ENCODE results near the gene USPL1.
A peak's percentile ranks its signal among the peaks of the same experiment; 100 is the strongest.

The USPL1 gene

DNA sequence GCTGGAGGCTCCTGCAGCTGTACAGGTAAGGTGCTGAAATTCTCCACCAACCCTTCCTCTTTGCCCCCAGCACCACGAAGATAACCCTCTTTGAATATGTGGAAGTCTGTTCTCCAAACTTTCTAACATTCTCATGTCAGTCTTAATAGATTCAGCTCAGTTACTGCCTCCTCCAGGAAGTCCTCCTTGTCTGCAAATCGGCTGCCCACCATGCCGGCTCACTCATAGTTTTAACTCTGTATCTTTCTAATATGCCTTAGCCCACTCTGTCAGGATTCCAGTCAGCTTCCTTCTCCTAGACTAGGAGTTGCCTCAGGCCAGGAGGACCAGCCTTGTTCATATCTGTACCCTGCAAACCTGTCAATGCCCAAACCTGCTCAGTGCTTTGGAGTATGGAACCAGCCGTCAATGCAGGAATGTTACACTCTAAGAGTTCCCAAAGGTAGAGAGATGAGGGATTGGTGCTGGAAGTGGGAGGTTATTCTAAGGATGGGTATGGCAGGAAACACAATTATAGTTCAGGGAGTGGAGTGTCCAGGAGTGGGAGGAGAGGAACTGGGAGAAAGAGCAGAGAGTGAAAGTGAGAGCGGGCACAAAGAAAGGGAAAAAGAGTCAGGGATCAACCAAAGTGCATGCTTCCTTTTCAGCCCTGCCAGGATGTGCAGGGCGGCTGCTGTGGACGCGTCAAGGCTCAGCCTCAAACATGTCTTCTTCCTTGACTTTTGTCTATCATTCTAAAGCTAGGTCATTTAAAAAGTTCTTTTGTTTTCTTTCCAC, 79.6 kb downstream of the USPL1 start:
- no peak for DNase-seq (ENCODE audit: low read depth)

DNA sequence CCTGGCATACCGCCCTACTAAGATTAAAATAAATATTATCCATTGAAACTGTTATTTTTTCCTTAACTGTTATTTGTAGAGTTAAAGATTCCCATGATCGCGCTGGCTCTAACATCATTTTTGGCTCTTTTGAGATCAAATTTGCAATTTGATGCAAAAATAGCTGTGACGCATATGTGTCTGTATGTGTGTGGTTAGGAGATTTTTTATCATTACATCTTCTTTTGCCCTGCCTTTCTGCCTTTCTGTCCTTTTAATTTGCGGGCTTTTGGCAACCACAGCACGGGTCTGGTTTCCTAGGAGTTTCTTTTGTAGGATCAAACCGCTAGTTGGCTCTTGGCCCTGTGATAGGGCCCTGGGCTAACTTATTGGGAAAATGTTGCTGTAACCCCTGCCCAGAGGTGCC, 80.3 kb downstream of the USPL1 start:
- DNase-seq (ENCODE audit: low read depth): peak; percentile 75

DNA sequence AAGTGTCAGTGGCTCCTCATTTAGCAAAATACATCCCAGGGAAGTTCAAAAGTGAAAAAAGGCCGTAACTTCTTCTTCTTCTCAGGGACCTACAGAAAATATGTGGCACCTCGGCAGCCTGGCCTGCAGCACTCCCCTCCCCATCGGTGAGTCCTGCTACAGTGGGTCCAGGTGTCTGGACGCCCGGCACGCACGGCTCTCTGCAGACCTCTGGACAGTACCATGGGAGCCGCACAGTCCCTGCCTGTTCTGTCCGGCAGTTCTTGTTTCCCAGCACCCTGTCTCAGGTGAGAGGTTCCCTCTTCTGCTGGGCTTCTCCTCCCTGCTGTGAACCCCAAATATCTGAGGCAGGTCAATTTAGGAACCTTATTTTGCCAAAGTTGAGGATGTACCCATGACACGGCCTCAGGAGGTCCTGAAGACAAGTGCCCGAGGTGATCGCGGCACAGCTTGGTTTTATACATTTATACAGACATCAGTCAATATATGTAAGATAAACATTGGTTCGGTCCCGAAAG, 80.8 kb downstream of the USPL1 start:
- DNase-seq (ENCODE audit: low read depth): no peak

DNA sequence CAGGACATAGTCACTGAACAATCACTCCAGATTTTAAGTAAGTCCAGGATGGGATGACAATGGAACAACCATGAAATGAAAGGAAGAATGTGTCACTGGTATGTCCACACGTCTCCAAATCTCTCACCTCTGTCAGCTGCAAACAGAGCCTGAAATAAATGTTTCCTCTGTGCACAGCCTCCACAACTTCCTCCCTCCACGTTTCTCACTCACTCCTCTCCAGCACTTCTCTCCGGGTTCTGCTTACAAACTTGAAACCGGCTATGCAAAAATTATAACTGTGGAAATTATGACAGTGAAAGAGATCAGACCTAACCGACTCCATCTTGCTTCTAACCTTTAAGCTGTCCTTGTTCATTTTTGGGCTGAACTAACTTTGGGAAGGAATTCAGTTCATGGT, 82.6 kb downstream of the USPL1 start:
- DNase-seq (ENCODE audit: low read depth): no peak

DNA sequence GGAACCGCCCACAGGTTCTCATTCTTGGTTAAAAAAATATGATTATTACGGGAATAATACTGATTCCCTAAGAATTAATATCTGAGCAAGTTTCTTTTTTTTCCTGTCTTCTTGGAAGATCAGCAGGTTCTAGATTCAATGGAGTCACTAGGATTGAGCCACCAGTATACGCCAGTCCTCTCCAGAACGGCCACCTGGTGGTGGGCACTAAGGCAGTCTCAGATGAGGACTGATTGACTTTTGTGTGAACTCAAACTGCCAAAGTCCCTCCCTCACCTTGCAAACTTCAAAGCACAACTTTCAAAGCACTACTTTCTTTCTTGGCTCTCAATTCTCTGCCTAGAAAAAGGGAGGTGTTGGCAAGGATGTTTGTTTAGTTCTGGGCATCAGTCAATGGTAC, 84.3 kb downstream of the USPL1 start:
- no peak for DNase-seq (ENCODE audit: low read depth)

DNA sequence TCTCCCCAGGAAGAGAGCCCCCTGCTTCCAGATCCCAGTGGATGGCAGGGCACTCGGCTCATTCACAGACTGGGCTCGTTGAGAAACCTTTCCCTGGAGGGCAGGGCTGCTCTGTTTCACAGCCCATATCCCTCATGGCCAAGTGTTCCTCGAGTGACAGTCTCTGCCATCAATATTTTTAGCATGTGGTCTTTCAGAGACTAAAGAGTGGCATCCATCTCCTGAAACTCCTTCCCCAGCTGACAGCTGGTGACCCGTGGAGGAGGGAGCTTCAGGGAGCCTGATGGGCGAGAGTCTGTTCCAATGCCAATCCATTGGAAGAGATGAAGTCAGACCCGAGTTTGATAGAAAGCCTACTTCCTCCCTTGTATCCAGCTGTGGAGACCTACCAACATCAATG, 86.9 kb downstream of the USPL1 start:
- no peak for DNase-seq (ENCODE audit: low read depth)

DNA sequence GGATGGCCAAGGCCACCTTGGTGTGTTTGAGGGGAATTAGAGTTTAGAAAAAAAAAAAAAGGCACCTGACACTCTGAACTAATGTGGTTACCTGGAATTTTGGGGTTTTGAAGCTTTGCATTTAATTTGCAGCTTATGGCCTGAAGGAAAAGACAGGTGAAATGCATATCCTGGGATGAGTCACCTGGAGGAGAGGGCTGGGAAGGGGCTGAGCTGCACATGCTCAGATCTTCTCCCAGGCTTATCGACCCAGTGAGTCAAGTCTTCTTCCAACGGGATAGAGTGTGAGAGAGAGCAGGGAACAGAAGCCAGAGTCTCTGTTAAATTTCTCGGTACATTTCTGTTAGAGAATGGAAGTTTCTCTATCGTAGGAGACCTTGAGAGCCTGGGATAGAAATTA, 88.0 kb downstream of the USPL1 start:
- no peak for DNase-seq (ENCODE audit: low read depth)

DNA sequence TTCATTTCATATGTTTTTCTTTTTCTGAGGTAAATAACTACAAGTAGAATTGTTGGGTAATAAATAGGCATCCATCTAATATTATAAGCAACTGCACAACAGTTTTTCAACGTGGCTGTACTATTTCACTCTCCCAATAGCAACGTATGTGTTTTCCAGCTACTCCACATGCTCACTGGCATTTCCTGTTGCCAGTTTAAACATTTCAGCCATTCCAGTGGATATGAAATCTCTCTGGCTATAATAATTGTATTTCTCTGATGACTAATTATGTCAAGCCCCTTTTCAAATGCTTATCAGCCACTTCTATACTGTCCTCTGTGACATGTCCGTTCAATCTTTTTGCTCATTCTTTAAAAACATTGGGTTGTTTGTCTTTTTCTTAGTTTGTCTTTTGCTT, 90.8 kb downstream of the USPL1 start:
- no peak for DNase-seq (ENCODE audit: low read depth)
